ENCODE measurements around the gene AUTS2. TPM values are rescaled to one million over a fixed set of nuclear protein-coding genes. Genes with fewer than 3 reads are reported as not detected.

Gene AUTS2
- polyA plus RNA-seq, 1 donor from 2014 or later = 97.3 TPM

DNA sequence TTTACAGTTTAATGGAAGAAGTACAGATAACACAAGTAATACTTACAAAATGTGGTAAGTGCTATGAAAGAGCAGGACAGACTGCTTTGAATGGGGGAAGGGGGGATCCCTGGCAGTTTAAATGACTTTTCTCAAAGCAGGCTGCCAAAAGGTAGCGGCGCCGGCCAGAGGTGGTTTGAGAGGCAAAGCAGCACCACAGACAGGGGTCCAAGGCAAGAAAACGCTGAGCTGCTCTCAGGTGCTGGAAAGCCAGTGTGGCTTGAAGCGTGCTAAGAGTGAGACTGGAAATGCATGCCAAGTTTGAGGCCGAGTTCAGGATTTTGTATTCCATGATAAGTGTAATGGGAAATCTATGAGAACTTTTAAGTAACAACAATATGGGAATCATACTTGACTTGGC lies 437.7 kb downstream of the AUTS2 start:
- Histone ChIP-seq H4K20me1 (ENCODE audit: insufficient read depth) (no peaks in the 10 kb centered on the region), H3K4me2 (ENCODE audit: low read length) (no peak overlapping the region)

DNA sequence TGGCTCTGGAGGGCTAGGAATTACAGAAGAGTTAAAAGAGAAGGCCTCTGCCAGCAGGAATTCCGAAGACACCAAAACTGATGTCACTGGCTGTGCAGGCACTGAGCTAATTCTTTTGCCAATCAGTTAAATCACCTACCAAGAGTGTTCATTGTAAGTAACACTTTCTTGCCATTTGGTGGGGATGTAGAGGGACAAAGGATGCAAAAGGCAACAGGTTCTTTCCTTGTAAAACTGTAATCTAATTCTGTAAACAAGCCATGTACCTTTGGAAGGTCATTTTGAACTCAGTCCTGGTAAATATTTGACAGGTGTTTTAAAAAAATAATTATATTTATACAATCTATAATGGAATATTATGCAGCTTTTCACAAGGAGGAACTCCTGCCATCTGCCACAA lies 438.4 kb downstream of the AUTS2 start:
- peaks cover 13% of the 10 kb centered on the region for H3K79me2 ChIP-seq (replicated peaks; ENCODE audit: insufficient read depth, low read length)
- no peaks in the 10 kb centered on the region for H3K36me3 ChIP-seq (ENCODE audit: insufficient read depth, low read length)
- H3K9ac ChIP-seq (ENCODE audit: low read length) = no peak overlapping the region
- no peaks in the 10 kb centered on the region for H3K9me3 ChIP-seq (ENCODE audit: low read length)
- no peak overlapping the region for H2AFZ ChIP-seq (ENCODE audit: low read depth, low read length)
- H3F3A ChIP-seq (ENCODE audit: insufficient read depth, low read length, poor library complexity, severe bottlenecking) = no peaks in the 10 kb centered on the region
- H3K9me2 ChIP-seq (ENCODE audit: insufficient read depth, low read length) = no peaks in the 10 kb centered on the region
- no peak overlapping the region for H3K4me3 ChIP-seq (ENCODE audit: low read length)
- no peaks in the 10 kb centered on the region for H4K20me1 ChIP-seq (ENCODE audit: insufficient read depth)
- no peak overlapping the region for H3K4me2 ChIP-seq (ENCODE audit: low read length)
- no peaks in the 10 kb centered on the region for H3K27me3 ChIP-seq (ENCODE audit: insufficient read depth, low read depth, low read length)
- no peak overlapping the region for H3K27ac ChIP-seq (ENCODE audit: low read length)
- no peak for TF ChIP-seq TAF1 (IDR thresholded peaks at IDR 0.05; ENCODE audit: low read depth)
- TF ChIP-seq REST (IDR thresholded peaks at IDR 0.05; ENCODE audit: borderline replicate concordance) = no peak
- no peak for TF ChIP-seq EP300 (conservative IDR thresholded peaks at IDR 0.05; ENCODE audit: poor library complexity, severe bottlenecking)
- no peak for TF ChIP-seq SMC3 (conservative IDR thresholded peaks at IDR 0.05; ENCODE audit: poor library complexity)
- no peak for TF ChIP-seq RAD21 (conservative IDR thresholded peaks at IDR 0.05)
- no peak for TF ChIP-seq CTCF (IDR thresholded peaks at IDR 0.05; ENCODE audit: poor library complexity, severe bottlenecking)
- no peak for TF ChIP-seq MXI1 (conservative IDR thresholded peaks at IDR 0.05; ENCODE audit: poor library complexity, severe bottlenecking)

More for the DNA sequence above, 437.7 kb downstream of the AUTS2 start:
- Histone ChIP-seq H3K27ac (ENCODE audit: low read length) (no peak overlapping the region), H3K79me2 (replicated peaks; ENCODE audit: insufficient read depth, low read length) (peaks cover 13% of the 10 kb centered on the region), H2AFZ (ENCODE audit: low read depth, low read length) (no peak overlapping the region), H3K9me2 (ENCODE audit: insufficient read depth, low read length) (no peaks in the 10 kb centered on the region), H3K9me3 (ENCODE audit: low read length) (no peaks in the 10 kb centered on the region), H3K27me3 (ENCODE audit: insufficient read depth, low read depth, low read length) (no peaks in the 10 kb centered on the region), H3K9ac (ENCODE audit: low read length) (no peak overlapping the region), H3K36me3 (ENCODE audit: insufficient read depth, low read length) (no peaks in the 10 kb centered on the region), H3K4me3 (ENCODE audit: low read length) (no peak overlapping the region), H3F3A (ENCODE audit: insufficient read depth, low read length, poor library complexity, severe bottlenecking) (no peaks in the 10 kb centered on the region)
- TF ChIP-seq CTCF (IDR thresholded peaks at IDR 0.05; ENCODE audit: poor library complexity, severe bottlenecking) (no peak), TAF1 (IDR thresholded peaks at IDR 0.05; ENCODE audit: low read depth) (no peak), EP300 (conservative IDR thresholded peaks at IDR 0.05; ENCODE audit: poor library complexity, severe bottlenecking) (no peak), MXI1 (conservative IDR thresholded peaks at IDR 0.05; ENCODE audit: poor library complexity, severe bottlenecking) (no peak), EZH2 (IDR thresholded peaks at IDR 0.05; ENCODE audit: borderline replicate concordance, insufficient read depth, low read length, poor library complexity, severe bottlenecking) (no peak), REST (IDR thresholded peaks at IDR 0.05; ENCODE audit: borderline replicate concordance) (no peak), SMC3 (conservative IDR thresholded peaks at IDR 0.05; ENCODE audit: poor library complexity) (no peak), POLR2AphosphoS5 (IDR thresholded peaks at IDR 0.05) (no peak), RAD21 (conservative IDR thresholded peaks at IDR 0.05) (no peak)
